Peyer's patch (tissue), 4 donors: Measurements from ENCODE around the gene P2RY11. TPM values are rescaled to one million over a fixed set of nuclear protein-coding genes. Genes with fewer than 3 reads are reported as not detected.

Source experiments
- DNase-seq, 3 donors: peaks; one replicate each; pipeline ENCODE4 v3.0.0-alpha.2; 2017 to 2019
- H3K27ac ChIP-seq, 4 donors: fragments of 200-600 bp; sonication (generic); one replicate each; pipeline ENCODE4 v1.5.1; 2016 to 2019
- H3K27me3 ChIP-seq, 2 donors: fragments of 200-600 bp; sonication (generic); one replicate each; pipeline ENCODE4 v1.5.1; 2019
- H3K36me3 ChIP-seq, 3 donors: fragments of 200-600 bp; sonication (generic); one replicate each; pipeline ENCODE4 v1.5.1; 2016 to 2019
- H3K4me1 ChIP-seq, 4 donors: fragments of 200-600 bp; sonication (generic); one replicate each; pipeline ENCODE4 v1.5.1; 2016 to 2019
- H3K4me3 ChIP-seq, 4 donors: fragments of 200-600 bp; sonication (generic); 1 replicate in 3 of 4; 2 replicates in 1 of 4; pipeline ENCODE4 v1.5.1; 2016 to 2019; ENCODE audit warnings: mild to moderate bottlenecking in 1 of 4
- H3K9me3 ChIP-seq, 4 donors: fragments of 200-600 bp; sonication (generic); one replicate each; pipeline ENCODE4 v1.5.1; 2016 to 2019; ENCODE audit warnings: mild to moderate bottlenecking in 1 of 4
- CTCF ChIP-seq, 6 experiments: fragments of 450-650 bp in 4 of 6; fragments of 200-600 bp in 2 of 6; sonication (generic) in 1 of 6; IDR thresholded peaks; one replicate each; pipeline ENCODE4 v1.5.1; 2017 to 2019; ENCODE audit warnings: antibody characterized with exemption in 6 of 6, mild to moderate bottlenecking in 3 of 6, moderate library complexity in 1 of 6
- POLR2A ChIP-seq, 2 donors: fragments of 450-650 bp; IDR thresholded peaks; one replicate each; pipeline ENCODE4 v1.5.1; 2017; ENCODE audit warnings: antibody characterized with exemption in 2 of 2, mild to moderate bottlenecking in 2 of 2, moderate library complexity in 2 of 2
- total RNA-seq, 4 donors: library from RNA; depleted of rRNA; stranded (reverse); fragments of >200 nt; gene quantifications; one replicate each; pipeline ENCODE4 v1.1.0, GENCODE V29; 2016

Gene P2RY11, protein sequence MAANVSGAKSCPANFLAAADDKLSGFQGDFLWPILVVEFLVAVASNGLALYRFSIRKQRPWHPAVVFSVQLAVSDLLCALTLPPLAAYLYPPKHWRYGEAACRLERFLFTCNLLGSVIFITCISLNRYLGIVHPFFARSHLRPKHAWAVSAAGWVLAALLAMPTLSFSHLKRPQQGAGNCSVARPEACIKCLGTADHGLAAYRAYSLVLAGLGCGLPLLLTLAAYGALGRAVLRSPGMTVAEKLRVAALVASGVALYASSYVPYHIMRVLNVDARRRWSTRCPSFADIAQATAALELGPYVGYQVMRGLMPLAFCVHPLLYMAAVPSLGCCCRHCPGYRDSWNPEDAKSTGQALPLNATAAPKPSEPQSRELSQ
- total RNA-seq, result 10 to 100 TPM in 2 of 4 donors, 1 to 10 TPM in 2; 7.0 to 21.5 (median 11.6) TPM

- Histone ChIP-seq H3K4me3 (peak within 1 kb of the TSS in 3 of 4 donors; percentile 1 to 24 (median 19)), H3K27ac (peak within 1 kb of the TSS; percentile 35 to 80 (median 44)), H3K9me3 (no peaks in the 10 kb centered on the region), H3K4me1 (peaks cover 0 to 48% (median 18%) of the 10 kb centered on the region in 4 donors), H3K36me3 (peaks cover 0 to 66% (median 0%) of the 10 kb centered on the region in 3 donors), H3K27me3 (no peaks in the 10 kb centered on the region)
- TF ChIP-seq POLR2A (IDR thresholded peaks at IDR 0.05) (peak in 1 of 2 donors; percentile 11), CTCF (IDR thresholded peaks at IDR 0.05) (no peak)
- peak; percentile 56 to 87 (median 80) for DNase-seq
Measured at GRCh38 chr19:10111405-10111811, at the start of gene P2RY11. TSS of gene P2RY11 (plus strand) at chr19:10111693. CDS start at chr19:10111722, 29 bp downstream.

GRCh38 chr19:10061717-10062310, 49.7 kb upstream of the P2RY11 start:
- Histone ChIP-seq H3K36me3 (no peaks in the 10 kb centered on the region), H3K4me1 (no peaks in the 10 kb centered on the region), H3K9me3 (no peaks in the 10 kb centered on the region), H3K4me3 (no peak overlapping the region), H3K27ac (no peak overlapping the region), H3K27me3 (no peaks in the 10 kb centered on the region)
- no peak for TF ChIP-seq POLR2A (IDR thresholded peaks at IDR 0.05)
- no peak for DNase-seq

DNA sequence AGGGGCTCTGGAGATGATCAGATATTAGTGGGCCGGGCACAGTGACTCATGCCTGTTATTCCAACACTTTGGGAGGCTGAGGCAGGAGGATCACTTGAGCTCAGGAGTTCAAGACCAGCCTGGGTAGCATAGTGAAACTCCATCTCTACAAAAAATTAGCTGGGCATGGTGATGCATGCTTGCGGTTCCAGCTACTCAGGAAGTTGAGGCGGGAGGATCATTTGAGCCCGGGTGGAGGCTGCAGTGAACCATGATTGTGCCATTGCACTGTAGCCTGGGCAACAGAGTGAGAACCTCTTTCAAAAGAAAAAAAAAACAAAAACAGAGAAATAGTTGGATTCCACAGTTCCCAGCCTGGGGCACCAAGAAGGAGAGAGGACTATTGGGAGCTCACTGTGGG, 43.3 kb upstream of the P2RY11 start:
- TF ChIP-seq CTCF (IDR thresholded peaks at IDR 0.05) (no peak), POLR2A (IDR thresholded peaks at IDR 0.05) (no peak)
- Histone ChIP-seq H3K4me1 (no peaks in the 10 kb centered on the region), H3K9me3 (no peaks in the 10 kb centered on the region), H3K4me3 (no peak overlapping the region), H3K27me3 (no peaks in the 10 kb centered on the region), H3K36me3 (no peaks in the 10 kb centered on the region), H3K27ac (no peak overlapping the region)
- DNase-seq, result no peak

GRCh38 chr19:10069046-10069445, 42.4 kb upstream of the P2RY11 start:
- no peak for DNase-seq
- H3K27ac ChIP-seq, result no peak overlapping the region
- H3K4me1 ChIP-seq, result no peaks in the 10 kb centered on the region
- TF ChIP-seq CTCF (IDR thresholded peaks at IDR 0.05) (no peak), POLR2A (IDR thresholded peaks at IDR 0.05) (no peak)
- no peak overlapping the region for H3K4me3 ChIP-seq
- peaks cover 0 to 6% (median 2%) of the 10 kb centered on the region in 4 donors for H3K9me3 ChIP-seq
- no peaks in the 10 kb centered on the region for H3K27me3 ChIP-seq
- H3K36me3 ChIP-seq, result no peaks in the 10 kb centered on the region

DNA sequence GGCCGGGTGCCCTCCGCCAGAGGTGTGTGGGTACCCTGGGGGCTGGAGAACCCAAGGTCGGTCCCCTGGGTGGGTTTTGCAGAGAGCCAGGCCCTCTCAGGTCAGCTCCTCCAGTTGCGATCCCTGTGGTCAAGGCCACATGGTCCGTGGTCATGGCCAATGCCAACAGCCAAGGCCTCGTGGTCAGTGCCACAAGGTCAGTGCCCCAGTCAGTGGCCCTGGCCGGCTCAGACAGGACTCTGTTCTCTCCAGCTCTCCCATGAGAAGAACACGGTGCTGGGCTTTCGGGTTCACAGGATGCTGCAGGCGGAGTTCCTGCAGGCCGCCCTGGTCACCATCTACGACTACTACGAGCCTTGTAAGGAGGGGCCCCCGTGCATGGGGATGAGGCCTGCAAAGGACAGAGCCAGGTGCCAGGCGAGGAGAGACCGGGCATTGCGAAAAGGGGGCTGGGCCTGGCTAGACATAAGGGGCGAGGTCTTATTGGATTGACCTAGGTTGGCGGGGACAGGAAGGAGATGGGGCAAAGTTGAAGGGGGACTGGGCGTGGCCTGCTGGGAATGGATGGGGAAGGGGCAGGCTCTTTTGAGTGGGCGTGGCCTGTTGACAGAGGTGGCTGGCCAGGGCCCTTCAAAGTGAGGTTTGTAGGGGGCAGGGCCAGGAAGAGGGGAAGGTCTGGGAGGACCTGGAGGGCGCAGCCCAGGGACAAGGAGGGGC, 40.6 kb upstream of the P2RY11 start:
- Histone ChIP-seq H3K4me3 (no peak overlapping the region), H3K9me3 (peaks cover 0 to 8% (median 3%) of the 10 kb centered on the region in 4 donors), H3K36me3 (no peaks in the 10 kb centered on the region), H3K4me1 (no peaks in the 10 kb centered on the region), H3K27ac (no peak overlapping the region), H3K27me3 (no peaks in the 10 kb centered on the region)
- no peak for TF ChIP-seq POLR2A (IDR thresholded peaks at IDR 0.05)
- TF ChIP-seq CTCF (IDR thresholded peaks at IDR 0.05), result no peak
- no peak for DNase-seq
